AG04450 (cell line): ENCODE results near the gene KMT2E. TPM values are rescaled to one million over a fixed set of nuclear protein-coding genes. Genes with fewer than 3 reads are reported as not detected.

Experiments used
- CTCF ChIA-PET: fragments of 300-600, 350-600 bp; formaldehyde crosslinking; extraction: SDS; loops from one replicate; lab custom pipeline; 2022; ENCODE audit warnings: antibody characterized with exemption, inconsistent platforms; lab: Charles Lee
- POLR2A ChIA-PET: fragments of 350-600 bp; formaldehyde crosslinking; extraction: SDS; loops from one replicate; lab custom pipeline; 2021; ENCODE audit warnings: antibody characterized with exemption, inconsistent platforms; lab: Yijun Ruan, JAX
- DNase-seq: peaks from one replicate; pipeline ENCODE4 v3.0.0-alpha.2; 2011; ENCODE audit warnings: low read depth, low spot score
- H3K27ac ChIP-seq: one replicate; pipeline ENCODE4 v1.5.1; 2012; ENCODE audit warnings: low read depth, low read length, control low read depth
- H3K27me3 ChIP-seq: one replicate; pipeline ENCODE4 v1.6.0; 2012; ENCODE audit warnings: low read length; ENCODE audit not compliant: control insufficient read depth, insufficient read depth
- H3K4me3 ChIP-seq: 2 replicates; pipeline ENCODE4 v1.5.1; 2011; ENCODE audit warnings: mild to moderate bottlenecking, low read depth, low read length, control low read depth
- H3K9me3 ChIP-seq: 2 replicates; pipeline ENCODE4 v1.5.1; 2012; ENCODE audit warnings: low read length; ENCODE audit not compliant: control insufficient read depth, insufficient read depth
- CTCF ChIP-seq: IDR thresholded peaks from 2 replicates; pipeline ENCODE4 v1.5.1; 2011; ENCODE audit warnings: low read depth, low read length, control low read depth, inconsistent platforms
- polyA plus RNA-seq: library from polyadenylated mRNA; depleted of rRNA; stranded (reverse); fragments of >200 nt; gene quantifications from 2 replicates; pipeline ENCODE4 v1.2.3, GENCODE V29; 2011

KMT2E gene
- polyA plus RNA-seq, 1 experiment = 13.8 TPM

- TF ChIP-seq CTCF = no peak
- Histone ChIP-seq H3K4me3 (no peak overlapping the region), H3K9me3 (no peaks in the 10 kb centered on the region), H3K27ac (no peak overlapping the region), H3K27me3 (no peaks in the 10 kb centered on the region)
- ChIA-PET CTCF (interaction anchor here (2.3 kb wide), 1 partner anchor 122 kb away, joined by 6 read pairs; no protein-coding TSS in a partner anchor), POLR2A (no interaction called here)
- no peak for DNase-seq
Observed at GRCh38 chr7:105102557-105103352, 88.8 kb downstream of the KMT2E start.

GRCh38 chr7:105105579-105105978 is 91.6 kb downstream of the KMT2E start:
- ChIA-PET CTCF (interaction anchor here (1.1 kb wide), 1 partner anchor 426 kb away, joined by 3 read pairs; the partner anchor contains the start of gene RINT1), POLR2A (no interaction called here)
- TF ChIP-seq CTCF = no peak
- H3K27me3 ChIP-seq = no peaks in the 10 kb centered on the region
- H3K4me3 ChIP-seq = no peak overlapping the region
- no peak overlapping the region for H3K27ac ChIP-seq
- no peaks in the 10 kb centered on the region for H3K9me3 ChIP-seq
- no peak for DNase-seq

GRCh38 chr7:105106473-105106872 is 92.5 kb downstream of the KMT2E start:
- Histone ChIP-seq H3K27me3 (no peaks in the 10 kb centered on the region), H3K9me3 (no peaks in the 10 kb centered on the region), H3K4me3 (no peak overlapping the region), H3K27ac (no peak overlapping the region)
- no peak for TF ChIP-seq CTCF
- ChIA-PET CTCF (interaction anchor here (0.6 to 1.1 kb wide), 2 partner anchors 425 to 1540 kb away, joined by 3 to 4 read pairs; partner anchors contain the start of gene RINT1), POLR2A (no interaction called here)
- no peak for DNase-seq

GRCh38 chr7:105107458-105107857 is 93.5 kb downstream of the KMT2E start:
- TF ChIP-seq CTCF = no peak

More at GRCh38 chr7:105107458-105107857, 93.5 kb downstream of the KMT2E start:
- Histone ChIP-seq H3K27me3 (no peaks in the 10 kb centered on the region), H3K27ac (no peak overlapping the region), H3K4me3 (no peak overlapping the region), H3K9me3 (no peaks in the 10 kb centered on the region)
- CTCF ChIA-PET = no interaction called here
- DNase-seq = no peak
- POLR2A ChIA-PET = no interaction called here
